GM18870 (cell line): ENCODE data around the gene FBXO24.

Experiments used
- ATAC-seq: cut with Tn5 transposase; IDR thresholded peaks from one replicate; pipeline ENCODE4 v1.9.1; 2021; ENCODE audit warnings: moderate library complexity; ENCODE audit not compliant: unreplicated experiment

FBXO24 gene

DNA sequence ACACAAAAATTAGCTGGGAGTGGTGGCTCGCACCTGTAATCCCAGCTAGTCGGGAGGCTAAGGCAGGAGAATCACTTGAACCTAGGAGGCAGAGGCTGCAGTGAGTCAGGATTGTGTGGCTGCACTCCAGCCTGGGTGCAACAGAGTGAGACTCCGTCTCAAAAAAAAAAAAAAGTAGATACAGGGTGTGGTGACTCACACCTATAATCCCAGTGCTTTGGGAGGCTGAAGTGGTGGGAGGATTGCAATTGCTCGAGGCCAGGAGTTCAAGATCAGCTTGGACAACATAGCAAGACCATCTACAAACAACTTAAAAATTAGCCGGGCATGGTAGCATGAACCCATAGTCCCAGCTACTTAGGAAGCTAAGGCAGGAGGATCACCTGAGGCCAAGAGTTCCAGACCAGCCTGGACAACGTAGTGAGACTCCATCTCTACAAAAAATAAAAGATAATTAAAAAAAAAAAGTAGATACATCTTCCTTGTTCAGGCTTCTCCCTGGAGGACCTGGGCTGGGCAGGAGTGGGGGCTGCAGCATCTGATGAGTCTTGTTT lies 28.3 kb downstream of the FBXO24 start:
- no peak for ATAC-seq

DNA sequence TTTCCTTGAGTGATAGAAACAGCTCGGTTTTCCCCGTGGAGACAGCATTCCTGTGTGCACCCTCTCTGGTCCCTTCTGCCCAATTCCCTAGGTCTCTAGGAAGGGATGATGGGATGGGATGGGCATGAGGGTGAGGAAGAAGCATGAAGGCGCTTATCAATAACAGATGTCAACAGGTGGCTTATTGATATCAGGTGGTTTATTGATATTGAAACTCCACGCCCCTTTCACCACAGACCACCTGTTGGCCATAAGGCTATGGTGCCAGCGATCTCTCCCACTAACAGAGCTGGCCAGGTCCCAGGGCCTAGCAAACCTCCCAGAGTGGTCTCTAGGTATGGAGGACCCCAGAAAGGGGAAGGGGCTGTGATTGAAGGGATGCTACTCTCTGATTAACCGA lies 34.1 kb downstream of the FBXO24 start:
- no peak for ATAC-seq

DNA sequence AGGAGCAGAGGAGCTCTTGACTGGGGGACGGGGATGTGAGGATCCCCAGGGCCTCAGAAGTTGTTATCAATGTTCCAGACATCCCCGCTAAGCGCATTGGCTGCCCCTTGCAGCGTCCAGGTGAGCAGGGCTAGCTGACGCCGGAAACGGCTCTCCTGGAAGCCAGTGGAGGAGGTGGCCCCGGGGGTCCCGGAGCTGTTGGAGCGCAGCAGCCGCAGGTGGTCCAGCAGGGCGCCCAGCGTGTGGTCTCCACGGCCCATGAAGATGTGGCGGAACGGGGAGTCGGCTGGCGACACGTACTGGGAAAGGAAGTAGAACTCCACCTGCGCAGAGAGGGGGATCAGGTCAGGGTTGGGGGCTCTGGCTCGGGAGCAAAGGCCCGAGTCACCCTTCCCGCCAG lies 34.7 kb downstream of the FBXO24 start:
- no peak for ATAC-seq

DNA sequence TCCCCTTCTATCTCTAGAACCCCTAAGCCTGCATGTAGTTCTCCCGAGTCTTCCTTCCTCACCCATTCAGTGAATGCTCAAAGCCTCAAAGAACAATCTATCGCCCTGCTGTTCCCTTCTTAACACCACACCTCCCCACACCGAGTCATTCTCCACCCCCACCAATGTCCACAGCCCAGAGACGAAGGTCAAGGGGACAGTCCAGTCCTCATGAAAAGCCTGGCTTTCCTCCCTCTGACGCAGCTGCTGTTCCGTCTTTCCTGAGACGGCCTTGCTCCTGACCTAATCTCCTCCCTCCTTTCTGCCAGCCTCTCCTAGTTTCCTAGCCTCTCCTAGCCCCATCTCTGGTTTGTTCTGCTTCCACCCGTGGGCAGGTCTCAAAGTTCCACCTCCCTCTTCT lies 35.4 kb downstream of the FBXO24 start:
- ATAC-seq: no peak

DNA sequence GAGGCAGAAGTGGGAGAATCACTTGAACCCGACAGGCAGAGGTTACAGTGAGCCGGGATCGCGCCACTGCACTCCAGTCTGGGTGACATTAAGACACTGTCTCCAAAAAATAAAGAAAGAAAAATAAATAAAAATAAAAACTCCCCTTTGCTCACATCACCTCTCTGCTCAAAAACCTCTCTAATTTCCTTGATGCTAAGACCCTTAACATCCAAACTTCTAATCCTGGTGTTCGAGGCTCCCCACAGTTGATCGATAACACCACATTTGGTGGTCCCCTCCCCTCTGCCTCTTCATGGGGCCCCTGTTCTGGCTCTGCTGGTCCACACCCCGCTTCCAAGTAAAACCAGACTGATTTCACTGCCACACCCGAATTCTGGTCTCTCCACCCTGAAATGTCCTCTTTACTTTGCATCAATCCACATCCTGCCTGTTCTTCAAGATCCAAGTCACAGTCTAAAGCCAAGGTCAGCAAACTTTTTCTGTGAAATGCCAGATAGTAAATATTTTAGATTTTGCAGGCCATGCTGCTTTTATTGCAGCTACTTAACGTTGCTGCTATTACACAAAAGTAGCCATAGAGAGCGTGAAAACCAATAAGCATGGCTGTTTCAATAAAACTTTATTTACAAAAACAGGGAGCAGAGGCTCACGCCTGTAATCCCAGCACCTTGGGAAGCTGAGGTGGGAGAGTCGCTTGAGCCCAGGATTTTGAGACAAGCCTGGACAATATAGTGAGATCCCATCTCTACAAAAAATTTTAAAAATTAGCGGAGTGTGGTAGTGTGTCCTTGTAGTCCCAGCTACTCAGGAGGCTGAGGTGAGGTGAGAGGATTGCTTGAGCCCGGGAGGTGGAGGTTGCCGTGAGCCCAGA lies 38.1 kb downstream of the FBXO24 start:
- no peak for ATAC-seq

DNA sequence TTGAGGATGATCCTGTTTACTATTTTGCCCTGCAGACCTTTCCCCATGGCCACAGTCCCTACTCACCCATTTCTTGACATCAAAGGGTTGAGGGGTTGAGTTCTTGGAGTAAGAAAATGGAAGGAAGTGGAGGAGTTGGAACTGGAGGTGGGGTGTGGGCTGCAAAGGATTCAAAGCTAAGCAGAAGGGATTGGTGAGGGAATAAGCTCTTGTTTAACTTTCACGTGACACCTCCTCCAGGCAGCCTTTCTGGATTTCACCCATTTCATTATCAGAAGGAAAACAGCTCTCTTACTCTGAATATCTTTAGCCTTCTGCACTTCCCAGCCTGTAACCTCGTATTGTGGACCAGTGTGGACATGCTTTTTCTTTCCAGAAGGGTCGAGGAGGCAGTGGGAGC lies 39.9 kb downstream of the FBXO24 start:
- ATAC-seq: no peak

DNA sequence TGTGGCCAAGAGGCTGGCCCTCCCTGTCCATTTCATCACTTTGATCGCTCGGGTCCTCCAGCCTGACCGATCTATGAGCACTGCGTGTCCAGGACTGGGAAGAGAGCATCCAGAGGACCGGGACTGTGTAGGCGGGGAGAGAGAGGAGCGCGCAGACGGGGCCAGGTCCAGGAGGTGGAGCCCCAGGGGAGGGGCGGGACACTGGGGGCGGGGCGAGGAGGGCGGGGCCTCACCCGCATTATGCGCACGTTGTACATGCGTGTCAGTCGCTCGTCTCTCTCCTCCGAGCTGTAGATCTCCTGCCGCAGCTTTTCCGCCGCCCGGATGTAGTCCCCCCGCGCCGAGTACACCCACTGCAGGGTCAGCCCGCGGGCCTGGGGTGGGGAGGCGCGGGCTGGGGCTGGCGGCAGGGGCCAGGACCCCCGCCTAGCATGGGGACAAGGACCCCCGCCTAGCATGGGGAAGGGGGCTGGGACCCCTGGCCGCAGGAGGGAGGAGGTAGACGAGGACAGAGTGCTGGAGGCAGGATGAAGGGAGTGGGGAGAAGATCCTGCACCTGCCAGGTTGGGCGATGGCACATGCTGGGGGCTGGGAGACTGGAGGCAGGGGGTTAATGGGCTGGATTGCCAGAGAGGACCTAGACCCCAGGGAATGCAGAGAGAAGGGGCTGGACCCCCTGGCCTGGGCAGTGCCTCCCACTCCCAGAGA lies 40.6 kb downstream of the FBXO24 start:
- no peak for ATAC-seq

DNA sequence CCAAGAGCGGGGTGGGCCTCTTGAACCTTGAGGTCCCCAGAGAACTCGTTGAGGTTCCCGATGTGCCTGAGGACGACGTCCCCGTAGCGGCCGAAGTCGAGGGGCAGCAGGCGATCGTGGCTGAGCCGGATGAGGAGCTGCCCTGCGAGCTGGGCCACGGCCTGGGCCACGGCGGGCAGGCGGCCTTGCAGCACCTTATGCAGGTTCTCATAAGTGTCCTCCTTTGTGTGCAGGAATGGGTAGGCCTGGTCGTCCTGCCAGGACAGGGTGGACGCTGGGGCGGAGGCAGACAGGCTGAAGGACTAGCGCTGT lies 41.1 kb downstream of the FBXO24 start:
- no peak for ATAC-seq

DNA sequence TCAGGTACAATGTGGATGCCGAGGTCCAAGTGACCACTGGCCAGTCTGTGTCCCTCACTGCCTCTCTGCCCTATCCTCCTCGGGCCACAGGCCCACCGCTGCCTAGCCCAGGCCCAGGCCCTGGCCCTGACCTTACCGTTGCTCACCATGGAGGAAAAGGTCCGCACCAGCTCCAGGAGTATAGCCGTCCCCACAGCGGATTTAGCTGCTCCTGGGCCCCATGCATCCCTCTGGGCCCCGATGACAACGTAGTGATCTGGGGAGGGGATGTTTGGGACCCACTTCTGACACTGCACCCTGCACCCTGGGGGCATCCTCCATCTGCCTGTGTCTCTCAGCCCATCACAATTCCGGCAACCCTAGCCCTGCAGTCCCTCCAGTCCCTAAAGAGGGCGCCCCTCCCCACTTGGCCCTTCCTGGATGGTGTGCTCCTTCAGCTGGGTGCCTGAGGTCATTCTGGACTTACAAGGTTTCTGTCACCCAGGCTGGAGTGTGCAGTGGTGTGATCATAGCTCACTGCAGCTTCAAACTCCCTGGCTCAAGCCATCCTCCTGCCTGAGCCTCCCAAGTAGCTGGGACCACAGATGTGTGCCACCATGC lies 43.1 kb downstream of the FBXO24 start:
- no peak for ATAC-seq

DNA sequence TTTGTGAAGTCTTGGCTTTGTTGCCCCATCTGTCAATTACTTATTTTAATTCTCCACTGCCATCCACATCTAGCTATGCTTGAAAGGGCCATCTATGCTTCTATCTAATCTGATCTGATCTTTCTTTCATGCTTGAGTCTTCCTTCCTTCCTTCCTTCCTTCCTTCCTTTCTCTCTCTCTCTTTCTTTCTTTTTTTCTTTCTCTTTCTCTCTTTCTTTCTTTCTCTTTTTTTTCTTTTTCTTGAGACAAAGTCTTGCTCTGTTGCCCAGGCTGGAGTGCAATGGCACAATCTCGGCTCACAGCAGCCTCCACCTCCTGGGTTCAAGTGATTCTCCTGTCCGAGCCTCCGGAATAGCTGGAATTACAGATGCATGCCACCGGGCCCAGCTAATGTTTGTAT lies 43.9 kb downstream of the FBXO24 start:
- ATAC-seq: no peak

DNA sequence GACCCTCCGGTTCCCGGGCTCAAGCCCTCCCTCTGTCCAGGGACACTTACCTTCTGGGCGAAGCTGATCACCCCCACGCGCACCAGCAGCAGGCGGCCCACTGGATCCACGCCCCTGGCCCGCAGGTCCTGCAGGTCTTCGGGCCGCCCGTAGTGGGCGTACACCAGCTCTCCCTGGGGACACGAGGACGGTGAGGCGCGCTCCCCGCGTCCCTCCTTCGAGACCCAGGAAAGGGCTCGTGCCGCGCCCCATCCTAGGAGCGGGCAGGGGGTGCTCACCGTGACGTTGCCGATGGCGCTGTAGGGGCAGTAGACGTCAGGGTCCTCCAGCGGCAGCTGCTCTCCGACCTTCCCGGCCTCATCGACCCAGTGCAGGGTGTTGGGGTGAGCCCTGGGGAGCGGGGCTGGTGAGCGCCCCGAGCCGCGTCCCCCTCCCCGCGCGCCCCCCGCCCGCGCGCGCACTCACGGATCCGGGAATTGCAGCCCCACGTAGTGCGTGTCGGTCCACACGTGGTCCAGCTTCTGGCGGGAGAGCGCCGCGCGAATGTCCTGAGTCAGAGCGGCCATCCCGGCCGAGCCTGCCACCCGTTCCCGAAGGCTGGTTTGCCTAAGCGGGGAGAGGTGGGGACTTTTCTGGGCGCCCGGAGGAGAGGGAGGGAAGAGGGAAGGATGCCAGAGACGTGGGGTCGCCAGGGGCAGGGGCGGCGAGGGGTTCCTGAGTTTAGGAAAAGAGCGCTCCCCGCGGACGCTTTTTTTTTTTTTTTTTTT lies 47.0 kb downstream of the FBXO24 start:
- no peak for ATAC-seq

DNA sequence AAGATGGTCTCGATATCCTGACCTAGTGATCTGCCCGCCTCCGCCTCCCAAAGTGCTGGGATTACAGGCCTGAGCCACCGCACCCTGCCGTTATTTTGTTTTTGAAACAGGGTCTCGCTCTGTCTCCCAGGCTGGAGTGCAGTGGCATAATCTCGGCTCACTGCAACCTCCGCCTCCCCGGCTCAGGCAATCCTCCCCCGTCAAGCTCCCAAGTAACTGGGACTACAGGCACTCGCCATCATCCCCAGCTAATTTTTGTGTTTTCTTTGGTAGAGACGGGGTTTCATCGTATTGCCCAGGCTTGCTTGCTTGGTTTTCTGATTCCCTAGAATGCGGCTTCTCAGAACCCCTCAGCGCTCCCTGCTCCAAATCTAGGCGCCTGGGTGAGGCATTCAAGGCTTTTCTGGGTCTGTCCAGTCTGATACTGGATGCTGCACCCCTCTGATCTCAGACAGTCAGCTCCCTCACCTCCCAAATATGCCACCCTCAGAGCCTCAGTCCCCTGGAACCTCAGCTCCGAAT lies 53.9 kb downstream of the FBXO24 start:
- ATAC-seq: no peak

DNA sequence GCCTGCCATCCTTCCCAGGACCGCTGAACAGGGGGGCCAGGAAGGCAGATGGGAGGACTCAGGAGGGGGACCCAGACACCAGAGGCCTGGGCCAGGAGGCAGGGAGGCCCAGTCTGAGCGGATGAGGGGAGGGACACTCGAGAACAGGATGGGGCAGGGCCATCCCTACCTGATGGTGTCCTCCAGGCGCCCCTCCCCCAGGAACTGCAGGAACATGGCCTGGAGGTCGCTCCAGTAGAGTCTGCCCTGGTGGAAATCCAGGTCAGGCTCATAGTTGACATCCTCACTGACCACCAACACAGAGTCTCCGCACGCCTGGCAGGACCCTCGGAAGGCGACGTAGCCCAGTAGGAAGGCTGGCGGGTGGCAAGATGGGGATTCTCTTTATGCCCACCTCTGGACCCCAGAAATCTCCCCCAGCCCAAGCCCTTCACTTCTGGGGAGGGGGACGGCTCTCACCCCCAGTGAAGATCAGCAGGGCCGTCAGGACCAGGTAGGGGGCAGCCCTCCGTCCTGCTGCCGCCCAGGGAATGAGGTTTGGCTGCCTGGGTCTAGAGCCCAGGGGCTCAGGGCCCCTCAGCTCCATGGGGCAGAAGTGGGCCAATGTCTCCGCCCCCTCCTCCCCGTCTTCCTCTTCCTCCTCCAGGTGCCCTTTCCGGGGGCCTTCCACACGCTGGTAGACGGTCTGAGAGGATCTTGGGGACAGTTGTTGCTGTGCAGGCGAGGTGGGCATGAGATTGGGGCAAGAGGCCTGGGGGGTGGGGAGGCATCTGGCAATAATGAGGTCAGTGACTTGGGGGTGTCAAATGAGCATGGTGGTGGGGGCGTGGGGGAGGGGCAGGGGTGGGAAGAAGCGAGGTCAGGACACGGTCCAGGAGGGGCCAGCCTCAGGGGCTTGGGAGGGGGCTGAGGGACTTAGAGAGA lies 54.7 kb downstream of the FBXO24 start:
- no peak for ATAC-seq

DNA sequence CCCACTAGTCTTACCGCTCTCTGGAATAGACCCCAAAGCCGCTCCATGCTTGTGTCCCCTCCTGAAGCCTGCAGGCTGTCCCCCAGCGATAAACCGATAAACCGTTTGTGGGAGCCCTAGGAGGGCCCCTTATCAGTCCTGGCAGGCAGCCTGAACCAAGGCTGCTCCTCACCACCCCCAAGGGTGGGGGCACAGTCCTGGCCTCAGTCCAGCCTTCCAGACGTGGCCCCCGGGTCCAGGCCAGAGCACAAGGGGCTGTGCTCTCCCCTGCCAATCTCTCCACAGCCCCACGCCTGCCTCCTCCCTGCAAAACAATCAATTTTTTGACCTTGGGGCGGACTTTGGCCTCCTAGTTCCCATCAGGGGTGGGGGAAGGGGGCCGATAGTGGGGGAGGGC lies 55.3 kb downstream of the FBXO24 start, which contains the start of gene TFR2:
TSS of gene TFR2 (minus strand) at position 90 of the 397 bp plus-strand sequence. CDS start at position 47, 43 bp downstream.
- ATAC-seq: no peak

DNA sequence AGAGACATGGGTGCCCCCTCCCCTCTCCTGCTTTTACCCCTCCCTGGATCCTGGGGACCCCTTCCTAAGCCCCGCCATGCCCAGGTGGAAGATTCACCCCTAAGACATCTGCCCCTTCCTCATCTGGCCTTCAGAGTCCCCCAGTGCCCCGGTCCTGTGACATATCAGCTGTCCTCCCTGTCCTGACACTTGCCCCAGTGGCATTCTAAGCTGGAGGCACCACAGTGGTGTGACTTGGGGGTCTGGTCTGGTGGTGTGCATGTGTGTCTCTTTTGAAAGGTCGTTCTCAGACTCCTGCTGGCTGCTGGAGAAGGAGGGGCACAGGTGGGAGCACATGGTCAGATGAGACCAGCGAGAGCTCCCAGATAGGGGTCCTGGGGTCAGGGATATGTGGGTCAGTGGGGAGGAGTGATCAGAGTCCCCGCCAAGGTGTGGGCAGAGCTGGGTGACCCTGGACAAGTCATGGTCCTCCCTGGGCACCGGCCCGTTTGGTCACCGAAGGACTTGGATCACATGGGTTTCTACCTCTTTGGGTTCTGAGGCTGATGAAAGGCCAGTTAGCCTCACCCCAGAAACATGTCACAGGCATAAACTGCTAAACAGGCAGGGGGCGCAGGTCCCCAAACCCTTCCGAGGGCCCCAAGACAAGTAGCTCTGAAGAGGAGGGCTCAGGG lies 55.9 kb downstream of the FBXO24 start:
- no peak for ATAC-seq

DNA sequence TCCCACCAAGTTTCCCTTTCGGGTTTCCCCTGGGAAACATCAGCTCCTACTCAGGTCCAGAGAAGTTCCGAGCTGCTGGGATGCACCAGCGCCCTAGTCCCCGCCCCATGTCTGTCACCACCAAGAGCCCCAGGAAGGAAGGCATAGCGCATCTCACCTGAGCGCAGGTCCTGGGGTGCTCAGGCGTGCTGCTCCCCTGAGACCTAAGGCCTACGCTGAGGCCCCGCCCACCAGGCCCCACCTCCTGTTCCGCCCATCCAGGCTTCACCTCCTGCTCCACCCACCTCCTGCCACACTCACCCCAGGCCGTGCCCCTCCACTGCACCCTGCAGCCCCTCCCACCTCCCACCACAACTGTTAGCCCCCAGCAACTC lies 56.4 kb downstream of the FBXO24 start:
- no peak for ATAC-seq

DNA sequence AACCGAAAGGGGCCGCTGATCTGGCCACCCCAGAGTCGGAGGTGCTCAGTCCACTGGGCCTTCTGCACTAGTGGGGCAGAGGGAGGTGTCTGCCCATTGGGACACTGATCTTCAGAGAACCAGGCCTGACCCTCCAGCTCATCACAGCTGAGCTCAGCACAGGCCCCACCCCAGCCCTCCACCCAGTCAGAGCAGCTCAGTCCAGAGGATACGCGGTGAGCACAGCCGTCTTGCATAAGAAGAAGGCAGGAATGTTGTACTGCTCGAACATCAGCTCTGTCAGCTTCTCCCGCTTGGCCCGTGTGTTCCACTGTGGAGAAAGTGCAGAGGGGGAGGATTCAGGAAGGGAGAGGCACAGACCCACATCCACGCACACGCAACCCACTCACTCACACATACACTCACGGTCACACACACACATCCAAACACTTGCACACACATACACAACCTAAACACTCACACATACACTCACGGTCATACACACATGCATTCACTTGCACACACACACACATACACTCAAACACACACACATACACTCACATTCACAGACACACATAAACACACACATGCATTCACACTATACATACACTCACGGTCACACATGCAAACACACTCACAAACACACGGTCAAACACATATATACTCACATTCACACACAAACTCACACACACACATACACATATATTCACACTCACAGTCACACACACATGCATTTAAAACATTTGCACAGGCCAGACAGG lies 63.9 kb downstream of the FBXO24 start:
- no peak for ATAC-seq
